HG03045 (cell line): ENCODE data around the gene LUC7L2.
"Not testable (repeated sequence)": the region's sequence is repeated elsewhere in the genome, so short reads cannot be mapped to it uniquely, and the experiment has no call there.

ENCODE experiments used
- ATAC-seq: cut with Tn5 transposase; IDR thresholded peaks from one replicate; pipeline ENCODE4 v1.9.1; 2021; ENCODE audit warnings: mild to moderate bottlenecking, moderate library complexity; ENCODE audit not compliant: unreplicated experiment

The LUC7L2 gene

GRCh38 chr7:139439375-139439774 lies 79.7 kb downstream of the LUC7L2 start:
- ATAC-seq = no peak

GRCh38 chr7:139441961-139442360 lies 82.3 kb downstream of the LUC7L2 start:
- ATAC-seq = no peak

- no peak for ATAC-seq
These were observed 86.6 kb downstream of the LUC7L2 start for GRCh38 chr7:139446051-139446890.

GRCh38 chr7:139450851-139451250 lies 91.2 kb downstream of the LUC7L2 start:
- ATAC-seq = no peak

- no peak for ATAC-seq
These were observed 91.9 kb downstream of the LUC7L2 start for GRCh38 chr7:139451638-139452037.

- ATAC-seq = no peak
These were observed 93.4 kb downstream of the LUC7L2 start for GRCh38 chr7:139452958-139453672.

- no peak for ATAC-seq
These were observed 94.1 kb downstream of the LUC7L2 start for GRCh38 chr7:139453673-139454321.

GRCh38 chr7:139455789-139456188 lies 96.1 kb downstream of the LUC7L2 start:
- no peak for ATAC-seq

GRCh38 chr7:139456511-139456910 lies 96.8 kb downstream of the LUC7L2 start:
- no peak for ATAC-seq

- ATAC-seq = no peak
These were observed 97.7 kb downstream of the LUC7L2 start for GRCh38 chr7:139457153-139457946.

GRCh38 chr7:139463421-139463820 lies 103.7 kb downstream of the LUC7L2 start:
- not testable (repeated sequence) for ATAC-seq

- not testable (repeated sequence) for ATAC-seq
These were observed 104.8 kb downstream of the LUC7L2 start for GRCh38 chr7:139464511-139464910.

- not testable (repeated sequence) for ATAC-seq
These were observed 105.4 kb downstream of the LUC7L2 start for GRCh38 chr7:139465072-139465471.

- not testable (repeated sequence) for ATAC-seq
These were observed 108.0 kb downstream of the LUC7L2 start for GRCh38 chr7:139467729-139468128.

GRCh38 chr7:139468281-139468680 lies 108.6 kb downstream of the LUC7L2 start:
- ATAC-seq = not testable (repeated sequence)

- ATAC-seq = no peak
These were observed 112.2 kb downstream of the LUC7L2 start for GRCh38 chr7:139471740-139472353.
